ELF-1 (cell line): ENCODE results near the gene ABHD2.
"Not testable (repeated sequence)": the region's sequence is repeated elsewhere in the genome, so short reads cannot be mapped to it uniquely, and the experiment has no call there.

Source experiments
- DNase-seq: peaks from one replicate; pipeline ENCODE4 v3.0.0-alpha.2; 2016; ENCODE audit warnings: low read depth, low spot score

ABHD2 gene

DNA sequence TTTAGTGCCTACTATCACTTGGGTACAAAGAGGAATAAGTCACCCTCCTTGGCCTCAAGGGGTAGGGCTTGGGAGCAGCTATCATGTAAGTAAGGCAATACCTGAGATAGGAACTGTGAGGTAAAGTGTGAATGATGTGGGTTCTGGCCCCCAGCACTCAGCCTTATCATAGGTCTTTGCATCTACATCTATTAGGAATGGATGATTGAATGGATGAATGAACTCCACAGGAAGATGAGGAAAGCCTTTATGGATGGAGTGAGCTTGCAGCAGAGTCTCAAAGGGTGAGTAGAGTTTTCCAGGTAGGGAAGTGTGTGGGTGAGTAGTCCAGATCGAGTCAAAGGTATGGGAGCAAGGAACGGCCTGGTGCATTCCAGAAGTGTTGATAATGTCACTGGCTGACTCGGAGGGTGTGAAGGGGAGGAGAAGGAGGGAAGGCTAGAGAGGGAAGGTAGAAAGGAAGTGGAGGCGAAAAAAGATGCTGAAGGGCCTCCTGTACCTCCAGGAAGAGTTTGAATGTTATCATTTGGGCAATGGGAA is 13.1 kb upstream of the ABHD2 start:
- DNase-seq, result no peak

- DNase-seq, result no peak
Observed at GRCh38 chr15:89075846-89076245, 12.4 kb upstream of the ABHD2 start.

DNA sequence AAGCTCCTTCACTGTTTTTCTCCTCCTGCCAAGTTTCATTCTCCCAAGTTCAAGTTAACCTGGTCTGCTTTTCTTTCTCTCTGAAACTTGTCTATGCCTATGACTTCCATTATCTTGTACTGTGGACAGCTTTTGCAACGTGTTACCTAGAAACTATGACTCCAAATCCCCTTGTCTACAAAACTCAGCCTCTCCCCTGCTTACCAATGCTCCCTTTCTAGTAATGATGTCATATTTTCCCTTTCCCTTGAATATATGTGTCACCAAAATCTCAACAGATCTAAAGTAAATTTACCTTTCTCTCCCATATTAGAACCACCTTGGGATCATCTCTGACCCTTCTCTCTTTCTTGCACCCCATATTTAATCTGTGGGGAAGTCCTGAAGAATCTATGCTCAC is 10.5 kb upstream of the ABHD2 start:
- DNase-seq, result no peak

DNA sequence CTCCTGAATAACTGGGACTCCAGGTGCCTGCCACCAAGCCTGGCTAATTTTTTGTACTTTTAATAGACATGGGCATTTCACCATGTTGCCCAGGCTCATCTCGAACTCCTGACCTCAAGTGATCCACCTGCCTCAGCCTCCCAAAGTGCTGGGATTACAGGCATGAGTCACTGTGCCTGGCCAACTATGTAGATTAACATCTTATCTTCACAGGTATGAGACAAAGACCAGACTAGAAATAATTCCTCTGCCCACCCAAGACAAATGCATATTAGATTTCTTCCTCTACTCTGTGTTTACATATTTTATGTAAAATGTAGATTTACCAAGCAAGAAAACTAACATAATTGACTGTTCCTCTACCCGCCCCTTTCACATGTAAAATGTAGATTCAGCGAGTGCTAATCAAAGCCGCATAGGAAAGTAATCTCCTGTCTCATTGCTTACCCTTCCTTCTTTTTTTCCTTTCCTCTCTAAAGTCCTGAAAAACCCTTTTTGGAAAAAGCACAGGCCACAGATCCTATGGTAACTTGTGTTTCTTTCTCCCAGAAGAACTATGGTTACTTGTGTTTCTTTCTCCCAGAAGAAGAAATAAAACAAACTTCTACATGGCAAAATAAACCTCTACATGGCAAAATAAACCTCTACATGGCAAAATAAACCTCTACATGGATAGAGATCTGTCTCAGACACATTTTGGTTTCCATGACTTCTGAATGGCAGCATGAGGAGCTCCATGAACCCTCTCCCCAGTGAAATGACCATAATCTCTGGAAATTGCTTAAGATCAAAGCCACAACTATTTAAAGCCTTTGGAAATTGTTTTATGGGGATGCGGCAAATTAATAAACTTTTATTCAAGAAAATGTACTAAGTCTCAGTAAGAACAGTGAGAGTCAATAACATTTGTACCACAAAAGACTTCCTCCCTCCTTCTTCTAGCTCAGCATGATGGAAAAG is 9.1 kb upstream of the ABHD2 start:
- DNase-seq, result no peak

GRCh38 chr15:89081878-89082277 is 6.4 kb upstream of the ABHD2 start:
- DNase-seq, result no peak

DNA sequence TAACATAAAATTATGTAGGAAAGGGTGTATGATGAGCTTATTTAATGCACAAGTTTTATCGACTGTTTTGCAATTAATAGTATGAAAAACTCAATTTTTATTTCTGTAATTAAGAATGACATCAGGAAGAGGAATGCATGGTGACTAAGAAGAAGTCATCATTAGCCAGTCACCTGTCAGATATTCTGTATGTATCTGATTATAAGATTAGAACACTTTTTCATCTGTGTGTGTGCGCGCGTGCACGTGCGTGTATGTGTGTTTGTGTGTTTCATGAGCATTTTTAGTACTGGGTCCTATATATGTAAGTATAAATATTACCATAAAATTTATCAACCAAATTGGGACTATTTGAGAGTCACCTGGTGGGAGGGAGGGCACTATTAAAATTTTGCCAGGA is 5.0 kb upstream of the ABHD2 start:
- no peak for DNase-seq

- no peak for DNase-seq
Observed at GRCh38 chr15:89085289-89085926, 2.8 kb upstream of the ABHD2 start.

DNA sequence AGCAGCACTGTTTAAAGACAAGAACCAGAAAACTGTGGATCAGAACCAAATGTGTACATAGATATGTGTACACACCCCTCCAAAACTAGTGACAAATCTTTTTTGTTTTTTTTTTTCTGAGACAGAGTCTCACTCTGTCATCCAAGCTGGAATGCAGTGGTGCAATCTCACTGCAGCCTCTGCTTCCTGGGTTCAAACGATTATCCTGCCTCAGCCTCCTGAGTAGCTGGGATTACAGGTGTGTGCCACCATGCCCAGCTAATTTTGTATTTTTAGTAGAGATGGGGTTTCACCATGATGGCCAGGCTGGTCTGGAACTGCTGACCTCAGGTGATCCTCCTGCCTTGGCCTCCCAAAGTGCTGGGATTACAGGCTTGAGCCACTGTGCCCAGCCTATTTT is 2.3 kb upstream of the ABHD2 start:
- DNase-seq, result not testable (repeated sequence)

DNA sequence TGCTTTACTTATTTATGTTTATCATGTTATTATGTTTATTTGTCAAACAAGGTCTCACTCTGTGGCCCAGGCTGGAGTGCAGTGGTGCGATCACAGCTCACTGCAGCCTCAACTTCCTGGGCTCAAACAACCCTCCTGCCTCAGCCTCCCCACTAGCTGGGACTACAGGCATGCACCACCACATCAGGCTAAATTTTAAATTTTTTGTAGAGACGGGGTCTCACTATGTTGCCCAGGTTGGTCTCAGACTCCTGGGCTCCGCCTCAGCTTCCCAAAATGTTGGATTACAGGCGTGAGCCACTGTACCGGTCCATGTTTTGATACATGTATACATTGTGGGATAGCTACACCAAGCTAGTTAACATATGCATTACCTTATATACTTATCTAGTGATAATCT is 1.9 kb upstream of the ABHD2 start:
- DNase-seq, result not testable (repeated sequence)

GRCh38 chr15:89087161-89087829 is 961 bp upstream of the ABHD2 start:
- no peak for DNase-seq

- DNase-seq, result peak; percentile 33
Observed at GRCh38 chr15:89088605-89089315, 504 bp downstream of the ABHD2 start.

DNA sequence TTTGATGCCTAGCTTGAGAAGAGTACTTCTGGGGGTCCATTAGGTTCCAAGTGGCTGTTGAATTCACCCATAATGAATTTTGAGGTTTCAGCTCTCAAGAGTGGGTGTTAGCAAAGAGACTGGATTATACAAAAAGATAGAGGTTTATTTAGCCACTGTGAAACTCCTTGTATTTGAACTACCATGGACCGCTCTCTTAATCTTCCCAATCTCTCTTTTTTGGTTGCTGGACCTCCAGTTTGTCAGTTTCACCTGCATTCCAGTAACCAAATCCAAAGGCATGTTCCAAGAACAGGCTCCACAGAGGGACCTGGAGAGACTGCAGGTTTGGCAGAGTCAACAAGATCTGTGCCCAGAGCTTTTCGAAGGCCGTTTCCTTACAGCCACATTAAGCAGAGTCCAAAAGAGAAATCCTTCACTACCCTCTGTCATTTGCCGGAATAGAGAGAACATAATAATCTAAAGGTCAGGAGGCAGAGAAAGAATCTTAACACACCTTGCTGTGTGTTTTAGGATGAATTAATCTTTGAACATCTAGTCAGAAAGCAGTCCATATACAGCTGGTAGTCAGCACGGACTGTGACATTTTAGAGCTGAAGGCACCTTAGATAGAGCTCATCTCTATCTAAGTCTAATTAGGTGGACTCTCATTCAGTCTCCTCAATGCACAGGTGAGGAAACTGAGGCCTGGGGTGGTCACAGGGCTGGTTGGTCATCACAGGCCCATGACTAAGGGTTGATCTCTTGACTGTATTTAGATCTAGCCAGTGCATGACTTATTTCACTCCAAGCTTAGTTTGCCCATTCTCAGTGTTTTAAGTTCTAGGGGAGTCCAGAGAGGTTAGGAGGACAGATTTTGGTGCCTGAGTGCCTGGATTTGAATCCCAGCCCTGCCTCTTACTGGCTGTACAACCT is 1.3 kb downstream of the ABHD2 start:
- DNase-seq, result no peak

DNA sequence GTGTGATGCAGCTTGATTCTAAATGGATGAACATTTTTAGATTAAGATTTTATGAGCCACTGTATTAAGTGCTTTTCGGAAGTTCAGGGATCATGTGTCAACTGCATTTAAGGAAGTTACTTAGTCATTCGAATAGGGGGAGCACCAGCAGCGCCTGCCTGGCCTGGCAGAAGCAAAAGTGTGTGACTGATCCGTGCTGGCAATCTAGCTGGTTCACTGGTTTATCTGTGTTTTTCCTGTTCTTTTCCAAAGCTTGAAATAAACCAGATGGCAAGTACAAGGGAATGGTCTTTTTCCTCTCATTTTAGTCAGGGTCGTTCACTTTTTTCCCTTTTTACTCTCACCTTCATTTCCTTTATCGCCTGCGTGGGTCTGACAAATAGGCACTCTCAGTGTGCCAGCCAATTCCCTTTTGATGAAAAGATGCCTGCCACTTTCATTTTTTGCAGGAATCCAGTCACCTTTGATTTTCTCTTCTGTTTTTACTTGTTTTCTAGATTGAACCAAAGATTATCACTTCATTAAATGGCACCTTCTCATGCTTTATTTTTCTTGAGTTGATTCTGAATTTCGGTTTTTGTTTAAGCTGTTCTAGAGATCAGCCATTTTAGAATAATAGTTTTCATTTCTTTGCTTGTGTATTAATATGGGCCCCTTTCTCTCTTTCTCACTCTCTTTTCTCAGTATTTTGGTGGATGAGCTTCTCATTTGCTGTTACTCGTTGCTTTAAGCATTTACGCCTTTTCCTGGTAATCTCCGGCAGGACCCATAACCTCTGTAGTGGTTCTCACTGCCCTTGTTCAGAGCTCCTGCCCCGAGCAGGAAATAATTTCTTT is 2.8 kb downstream of the ABHD2 start:
- DNase-seq, result no peak

DNA sequence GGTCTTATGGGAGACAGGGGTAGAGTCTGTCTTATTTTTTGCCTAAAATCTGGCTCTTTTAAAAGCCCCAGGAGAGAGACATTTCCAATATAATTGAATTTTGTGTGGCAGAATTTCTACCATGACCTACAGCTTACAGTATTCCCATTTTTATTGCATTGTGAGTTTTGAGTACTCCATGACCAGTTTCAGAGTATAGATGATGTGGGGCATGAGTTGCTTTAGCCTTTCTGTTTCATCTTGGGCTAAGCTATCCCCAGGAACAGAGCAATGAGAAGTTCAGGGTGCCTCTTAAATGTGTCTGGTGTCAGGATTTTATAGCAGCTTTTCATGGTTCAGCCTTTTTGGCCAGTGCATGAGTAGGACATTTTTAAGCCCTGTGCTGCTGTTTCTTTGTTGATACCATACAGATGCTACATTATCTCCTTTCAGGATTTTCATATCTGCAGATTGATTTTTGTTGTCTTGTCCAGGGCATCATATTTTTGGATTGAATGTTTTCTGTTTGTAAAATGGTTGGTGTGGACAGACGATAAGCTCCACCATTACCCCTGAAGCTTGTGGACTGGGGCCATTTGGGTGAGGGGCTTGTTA is 3.5 kb downstream of the ABHD2 start:
- no peak for DNase-seq

- DNase-seq, result no peak
Observed at GRCh38 chr15:89093509-89093908, 5.3 kb downstream of the ABHD2 start.

GRCh38 chr15:89095073-89095472 is 6.8 kb downstream of the ABHD2 start:
- DNase-seq, result no peak

DNA sequence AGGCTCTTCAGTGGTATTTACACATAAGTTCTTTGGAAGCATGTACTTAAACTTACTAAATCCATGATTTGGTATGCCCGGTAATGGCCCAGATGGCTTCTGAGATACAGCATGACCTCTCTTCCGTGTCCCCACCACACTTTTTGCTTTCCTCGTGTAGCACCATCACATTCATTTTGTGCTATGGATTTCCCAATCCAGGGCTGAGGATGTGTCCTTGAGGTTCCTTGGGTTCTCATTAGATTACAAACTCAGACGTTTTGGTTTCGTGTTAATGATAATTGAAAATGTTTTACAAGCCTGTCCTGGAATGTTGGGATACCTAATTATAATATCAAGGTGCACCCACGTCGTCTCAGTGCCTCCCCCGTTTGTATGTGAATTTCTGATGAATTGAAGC is 7.3 kb downstream of the ABHD2 start:
- no peak for DNase-seq

DNA sequence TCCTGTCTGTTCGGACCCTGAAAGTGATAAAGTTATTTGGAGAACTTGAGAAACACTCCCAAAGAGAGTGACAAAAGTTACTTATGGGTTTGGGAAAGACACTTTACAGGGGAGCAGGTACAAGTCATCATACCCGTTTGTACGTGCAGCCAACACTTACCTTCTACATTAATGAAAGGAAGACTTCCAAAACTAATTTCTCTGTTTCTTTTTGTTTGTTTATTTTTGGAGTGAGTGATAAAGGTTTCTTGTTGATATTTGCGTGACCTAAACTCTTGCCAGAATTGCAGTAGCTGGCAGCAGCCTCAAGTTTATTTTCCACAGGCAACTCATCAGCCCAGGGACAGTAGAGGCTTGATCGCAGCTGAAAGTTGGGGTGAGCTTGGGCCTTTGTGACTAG is 8.4 kb downstream of the ABHD2 start:
- DNase-seq, result no peak

DNA sequence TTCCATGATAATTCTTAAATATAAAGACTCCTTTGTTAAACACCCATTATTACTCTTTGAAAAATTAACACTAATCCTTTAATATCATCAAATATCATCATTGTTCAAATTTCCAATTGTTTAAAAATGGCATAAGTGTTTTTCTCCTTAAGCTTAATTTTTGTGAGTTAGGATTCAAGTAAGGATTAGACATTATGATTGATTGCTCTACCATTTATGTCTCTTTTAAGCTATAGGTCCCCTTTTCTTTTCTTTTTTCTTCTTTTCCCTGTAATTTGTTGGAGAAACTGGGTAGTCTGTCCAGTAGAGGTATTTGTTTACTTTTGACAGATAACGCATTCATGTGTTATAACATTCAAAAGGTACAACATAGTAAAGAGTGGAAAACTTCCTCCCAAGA is 9.1 kb downstream of the ABHD2 start:
- DNase-seq, result no peak
